Thyroid gland (tissue), 4 donors: ENCODE data around the gene FH. TPM values are rescaled to one million over a fixed set of nuclear protein-coding genes. Genes with fewer than 3 reads are reported as not detected.

Experiments
- DNase-seq, 2 donors: peaks; one replicate each; pipeline ENCODE4 v3.0.0-alpha.2; 2019
- H3K27ac ChIP-seq, 3 donors: fragments of 200-600 bp; sonication (generic); 1 replicate in 2 of 3; 2 replicates in 1 of 3; pipeline ENCODE4 v1.5.1; 2016 to 2019; ENCODE audit warnings: mild to moderate bottlenecking in 1 of 3, moderate library complexity in 1 of 3
- H3K27me3 ChIP-seq: fragments of 200-600 bp; sonication (generic); one replicate; pipeline ENCODE4 v1.5.1; 2019
- H3K36me3 ChIP-seq, 2 donors: fragments of 200-600 bp; sonication (generic); one replicate each; pipeline ENCODE4 v1.5.1; 2016 to 2019
- H3K4me1 ChIP-seq, 2 donors: fragments of 200-600 bp; sonication (generic); one replicate each; pipeline ENCODE4 v1.5.1; 2017 to 2019
- H3K4me3 ChIP-seq, 3 donors: fragments of 200-600 bp; sonication (generic); replicated peaks in 1 of 3; 1 replicate in 2 of 3; 2 replicates in 1 of 3; pipeline ENCODE4 v1.5.1; 2016; ENCODE audit warnings: mild to moderate bottlenecking in 1 of 3
- H3K9me3 ChIP-seq: fragments of 200-600 bp; sonication (generic); one replicate; pipeline ENCODE4 v1.5.1; 2017
- POLR2A ChIP-seq, 2 donors: fragments of 450-650 bp; IDR thresholded peaks; one replicate each; pipeline ENCODE4 v1.6.1; 2017; ENCODE audit warnings: antibody characterized with exemption in 2 of 2, mild to moderate bottlenecking in 2 of 2, moderate library complexity in 1 of 2
- WGBS, 2 donors: methylation state at CpG; one replicate each; pipeline ENCODE4 v1.1.5; 2017; 5-methylcytosine and 5-hydroxymethylcytosine counted together
- intact Hi-C: fragments of 100-400 bp; cut with DNase I; formaldehyde crosslinking; loops from one replicate; pipeline ENCODE4 v1.15.1; 2023
- total RNA-seq, 4 donors: library from RNA; depleted of rRNA; stranded (reverse); fragments of >200 nt; gene quantifications; one replicate each; pipeline ENCODE4 v1.2.3, GENCODE V29; 2016
- TF ChIP-seq, protein P1 (sequence below), 6 experiments: fragments of 200-600 bp in 3 of 6; fragments of 450-650 bp in 3 of 6; sonication (generic) in 3 of 6; IDR thresholded peaks; one replicate each; pipeline ENCODE4 v1.5.1; 2016 to 2019; ENCODE audit warnings: antibody characterized with exemption in 6 of 6, mild to moderate bottlenecking in 2 of 6, inconsistent platforms in 1 of 6, moderate library complexity in 1 of 6

Gene FH
- total RNA-seq, 4 donors from 2014 or later: 52.7 to 84.3 (median 64.6) TPM

DNA sequence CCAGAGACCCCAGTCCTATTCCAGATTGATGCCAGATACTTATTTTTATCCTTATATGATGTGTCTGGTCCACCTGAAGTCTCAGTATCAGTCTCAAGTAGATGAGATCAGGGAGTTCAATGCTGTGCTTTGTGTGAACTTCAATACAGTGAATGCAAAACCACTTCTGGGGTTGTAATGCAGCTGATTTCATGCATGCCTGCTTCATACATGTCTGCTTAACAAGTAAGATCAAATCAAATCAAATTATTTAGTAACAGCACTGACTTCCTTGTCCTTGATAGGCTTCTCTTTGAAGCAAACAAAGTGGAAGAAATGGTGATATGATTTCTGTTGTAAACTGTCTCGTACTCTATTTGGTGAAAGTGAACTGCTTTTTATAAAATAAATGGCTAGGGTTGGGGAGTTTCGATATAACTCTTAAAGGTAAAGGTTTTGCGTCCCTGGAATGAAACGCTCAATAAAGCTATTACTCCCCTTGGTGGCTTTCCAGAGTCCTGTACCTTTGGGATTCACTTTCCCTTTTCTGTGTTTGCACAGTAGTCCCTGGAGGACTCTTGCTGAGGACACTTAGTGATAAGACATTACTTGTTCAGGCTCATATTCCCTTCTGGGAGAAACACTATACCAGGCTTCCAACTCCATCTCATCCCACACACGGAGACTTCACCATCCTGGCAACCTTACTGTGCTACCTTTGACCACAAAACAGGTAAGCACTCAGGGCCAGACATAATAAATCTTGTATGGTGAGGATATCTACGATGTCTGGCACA lies 59.3 kb downstream of the FH start:
- Histone ChIP-seq H3K4me1 (no peaks in the 10 kb centered on the region), H3K4me3 (no peak overlapping the region), H3K27me3 (no peaks in the 10 kb centered on the region), H3K36me3 (no peaks in the 10 kb centered on the region), H3K9me3 (no peaks in the 10 kb centered on the region), H3K27ac (no peak overlapping the region)
- DNase-seq: no peak
- WGBS, 2 donors: 33 to 47% methylated on average over 6 of the region's 6 CpGs
- intact Hi-C loops: no loop called here
- TF ChIP-seq POLR2A (IDR thresholded peaks at IDR 0.05): no peak
- TF ChIP-seq, protein P1, sequence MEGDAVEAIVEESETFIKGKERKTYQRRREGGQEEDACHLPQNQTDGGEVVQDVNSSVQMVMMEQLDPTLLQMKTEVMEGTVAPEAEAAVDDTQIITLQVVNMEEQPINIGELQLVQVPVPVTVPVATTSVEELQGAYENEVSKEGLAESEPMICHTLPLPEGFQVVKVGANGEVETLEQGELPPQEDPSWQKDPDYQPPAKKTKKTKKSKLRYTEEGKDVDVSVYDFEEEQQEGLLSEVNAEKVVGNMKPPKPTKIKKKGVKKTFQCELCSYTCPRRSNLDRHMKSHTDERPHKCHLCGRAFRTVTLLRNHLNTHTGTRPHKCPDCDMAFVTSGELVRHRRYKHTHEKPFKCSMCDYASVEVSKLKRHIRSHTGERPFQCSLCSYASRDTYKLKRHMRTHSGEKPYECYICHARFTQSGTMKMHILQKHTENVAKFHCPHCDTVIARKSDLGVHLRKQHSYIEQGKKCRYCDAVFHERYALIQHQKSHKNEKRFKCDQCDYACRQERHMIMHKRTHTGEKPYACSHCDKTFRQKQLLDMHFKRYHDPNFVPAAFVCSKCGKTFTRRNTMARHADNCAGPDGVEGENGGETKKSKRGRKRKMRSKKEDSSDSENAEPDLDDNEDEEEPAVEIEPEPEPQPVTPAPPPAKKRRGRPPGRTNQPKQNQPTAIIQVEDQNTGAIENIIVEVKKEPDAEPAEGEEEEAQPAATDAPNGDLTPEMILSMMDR (IDR thresholded peaks at IDR 0.05): no peak

DNA sequence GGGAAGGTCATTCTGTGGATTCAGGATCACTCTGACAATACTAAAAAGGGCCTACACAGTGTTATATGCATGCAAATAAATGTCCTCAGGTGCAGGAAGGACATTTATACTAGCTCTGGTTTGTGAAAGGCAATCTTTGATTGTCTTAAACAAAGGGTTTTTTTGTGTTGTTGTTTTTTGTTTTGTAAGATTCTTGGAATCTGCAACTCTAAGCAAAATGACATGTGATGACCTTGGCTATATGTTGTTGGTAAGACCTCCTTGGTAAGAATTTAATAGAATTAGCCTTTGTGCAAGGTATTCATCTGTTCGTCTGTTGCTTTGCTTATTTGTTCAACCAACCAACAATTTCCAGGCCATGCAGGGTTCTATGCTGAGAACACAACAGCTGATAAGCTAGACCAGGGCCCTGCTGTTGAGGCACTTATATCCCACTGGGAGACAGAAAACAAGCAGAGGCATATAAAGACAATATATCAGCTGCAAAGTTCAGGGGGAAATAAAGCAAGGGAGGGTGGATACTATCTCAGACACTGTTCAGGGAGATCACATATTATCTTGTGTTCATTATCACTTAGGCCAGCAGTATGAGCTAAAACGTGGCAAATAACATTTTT lies 60.3 kb downstream of the FH start:
- no peak for DNase-seq
- H3K9me3 ChIP-seq: no peaks in the 10 kb centered on the region
- intact Hi-C loops: no loop called here
- no peaks in the 10 kb centered on the region for H3K4me1 ChIP-seq
- 42 to 60% methylated on average over 2 of the region's 2 CpGs for WGBS, 2 donors
- H3K36me3 ChIP-seq: no peaks in the 10 kb centered on the region
- TF ChIP-seq, protein P1 (IDR thresholded peaks at IDR 0.05): no peak
- no peak for TF ChIP-seq POLR2A (IDR thresholded peaks at IDR 0.05)
- no peaks in the 10 kb centered on the region for H3K27me3 ChIP-seq
- H3K4me3 ChIP-seq: no peak overlapping the region
- no peak overlapping the region for H3K27ac ChIP-seq

GRCh38 chr1:241457421-241457820 lies 62.1 kb downstream of the FH start:
- no peak overlapping the region for H3K27ac ChIP-seq
- DNase-seq: no peak
- no peaks in the 10 kb centered on the region for H3K36me3 ChIP-seq
- no peaks in the 10 kb centered on the region for H3K27me3 ChIP-seq
- TF ChIP-seq POLR2A (IDR thresholded peaks at IDR 0.05): no peak
- TF ChIP-seq, protein P1 (IDR thresholded peaks at IDR 0.05): no peak
- intact Hi-C loops: no loop called here
- H3K9me3 ChIP-seq: no peaks in the 10 kb centered on the region
- H3K4me1 ChIP-seq: no peaks in the 10 kb centered on the region
- no peak overlapping the region for H3K4me3 ChIP-seq

- 90 to 95% methylated on average over 1 of the region's 1 CpG for WGBS, 2 donors
- H3K27ac ChIP-seq: no peak overlapping the region
- H3K27me3 ChIP-seq: no peaks in the 10 kb centered on the region
- no peak for TF ChIP-seq POLR2A (IDR thresholded peaks at IDR 0.05)
- TF ChIP-seq, protein P1 (IDR thresholded peaks at IDR 0.05): no peak
- H3K9me3 ChIP-seq: no peaks in the 10 kb centered on the region
- H3K36me3 ChIP-seq: no peaks in the 10 kb centered on the region
- no peak overlapping the region for H3K4me3 ChIP-seq
- H3K4me1 ChIP-seq: no peaks in the 10 kb centered on the region
- no peak for DNase-seq
- intact Hi-C loops: no loop called here
These were observed 62.8 kb downstream of the FH start for GRCh38 chr1:241456743-241457142.

DNA sequence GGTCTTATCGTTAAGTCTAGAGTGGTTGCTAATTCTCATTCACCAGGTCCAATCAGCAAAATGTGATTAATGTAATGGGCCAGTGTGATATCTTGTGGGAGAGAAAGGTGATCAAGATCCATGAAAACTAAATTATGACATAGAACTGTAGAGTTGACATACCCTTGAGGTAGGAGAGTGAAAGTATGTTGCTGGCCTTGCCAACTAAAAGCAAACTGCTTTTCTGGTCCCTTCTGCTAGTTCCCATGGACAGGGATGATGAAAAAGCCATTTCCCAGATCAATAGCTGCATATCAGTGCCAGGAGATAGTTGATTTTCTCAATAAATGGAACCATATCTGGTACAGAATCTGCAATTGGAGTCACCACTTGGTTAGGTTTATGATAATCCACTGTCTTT lies 65.8 kb downstream of the FH start:
- no peaks in the 10 kb centered on the region for H3K4me1 ChIP-seq
- H3K36me3 ChIP-seq: no peaks in the 10 kb centered on the region
- H3K4me3 ChIP-seq: no peak overlapping the region
- no peak overlapping the region for H3K27ac ChIP-seq
- H3K27me3 ChIP-seq: no peaks in the 10 kb centered on the region
- intact Hi-C loops: no loop called here
- WGBS, 2 donors: 92 to 97% methylated on average over 1 of the region's 1 CpG
- no peak for DNase-seq
- no peaks in the 10 kb centered on the region for H3K9me3 ChIP-seq
- TF ChIP-seq, protein P1 (IDR thresholded peaks at IDR 0.05): no peak
- TF ChIP-seq POLR2A (IDR thresholded peaks at IDR 0.05): no peak
